NCI-H2029 treated with DMSO at 0.1 percent for 48 hours (cell line): ENCODE data around the gene TTC24.
"Not testable (repeated sequence)": the region's sequence is repeated elsewhere in the genome, so short reads cannot be mapped to it uniquely, and the experiment has no call there.

Experiments used
- DNase-seq: peaks from one replicate; lab custom pipeline; 2025; lab: John Stamatoyannopoulos, UW

The TTC24 gene

DNA sequence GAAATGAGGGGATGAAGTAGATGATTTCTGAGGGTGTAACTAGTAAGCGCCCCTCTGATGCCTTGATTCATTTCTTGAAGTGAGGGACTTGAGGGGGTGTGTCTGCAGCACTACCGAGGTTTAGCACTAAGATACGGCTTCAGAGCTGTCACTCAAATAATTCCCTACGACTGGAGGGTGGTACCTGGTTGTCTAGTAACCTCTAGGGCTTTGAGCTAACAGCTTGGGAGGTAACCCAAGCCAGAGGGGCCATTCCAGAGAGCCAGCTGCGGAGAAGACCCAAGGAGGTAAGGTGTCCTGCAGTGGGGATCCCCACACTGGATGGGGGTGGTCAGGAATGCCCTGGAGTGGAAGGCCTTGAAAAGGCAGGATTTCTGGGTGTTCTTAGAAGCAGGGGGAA is at the start of gene TTC24:
Gene TTC24 (plus strand): TSS at position 252 of the 400 bp plus-strand sequence. CDS start 1,642 bp downstream, outside the sequence.
- DNase-seq = no peak

DNA sequence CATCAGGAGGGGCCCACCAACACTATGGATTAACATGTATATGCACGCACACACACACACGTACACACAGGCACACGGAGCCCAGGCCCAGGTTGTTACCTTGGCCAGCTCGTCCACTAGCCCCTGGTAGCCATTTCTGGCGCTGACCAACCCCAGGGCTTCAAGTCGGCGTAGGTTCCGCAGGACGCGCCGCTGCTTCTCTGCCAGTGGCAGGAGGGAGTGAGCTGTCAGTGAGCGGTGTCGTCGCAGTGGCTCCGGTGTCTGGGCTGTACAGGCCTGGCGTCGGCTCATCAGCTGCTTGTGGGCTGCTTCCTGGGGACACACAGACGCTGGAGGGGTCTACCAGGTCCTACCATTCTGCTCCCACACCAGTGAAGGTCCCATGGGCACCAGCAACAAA is 49.5 kb upstream of the TTC24 start:
- no peak for DNase-seq

DNA sequence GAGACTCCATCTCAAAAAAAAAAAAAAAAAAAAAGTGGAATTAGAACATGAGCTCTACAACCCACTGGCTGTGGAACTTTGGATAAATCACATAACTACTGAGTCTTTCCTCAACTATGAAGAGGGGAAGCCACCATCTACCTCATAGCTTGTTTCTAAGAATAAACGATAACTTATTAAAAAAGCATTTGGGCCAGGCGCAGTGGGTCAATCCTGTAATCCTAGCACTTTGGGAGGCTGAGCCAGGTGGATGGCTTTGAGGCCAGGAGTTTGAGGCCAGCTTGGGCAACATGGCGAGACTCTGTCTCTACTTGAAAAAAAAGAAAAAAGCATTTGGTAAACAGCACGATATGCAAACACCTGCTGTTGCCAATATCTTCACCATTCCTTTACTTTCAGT is 47.1 kb upstream of the TTC24 start:
- no peak for DNase-seq

DNA sequence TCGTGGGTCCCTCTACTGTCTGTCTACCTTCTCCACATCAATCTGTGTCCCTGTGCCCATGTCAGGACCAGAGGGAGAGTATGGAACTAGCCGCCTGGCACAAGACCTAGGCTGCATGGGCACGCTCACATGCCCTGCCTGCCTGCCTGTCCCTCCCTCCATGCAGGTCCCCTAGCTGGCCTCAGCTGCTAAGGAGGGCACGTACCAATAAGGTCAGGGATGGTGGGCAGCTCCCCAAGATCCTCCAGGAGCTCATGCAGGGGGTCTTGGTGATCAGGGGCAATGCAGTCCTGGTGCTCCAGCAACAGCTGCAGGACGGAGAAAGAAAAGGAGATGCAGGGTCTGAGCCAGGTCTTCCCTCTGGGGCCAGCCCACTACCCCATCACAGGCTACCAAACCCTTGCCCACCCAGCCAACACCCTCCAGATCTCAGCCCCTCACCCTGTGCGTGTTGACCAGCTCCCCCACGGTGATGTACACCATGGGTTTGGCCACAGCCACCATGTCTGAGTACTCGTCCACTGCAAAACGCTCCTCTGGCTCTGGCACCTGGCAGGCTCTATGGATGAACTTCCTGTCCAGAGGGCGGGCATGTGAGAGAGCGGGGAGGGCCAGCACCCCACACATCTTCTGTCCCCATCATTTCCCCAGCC is 45.8 kb upstream of the TTC24 start:
- no peak for DNase-seq

DNA sequence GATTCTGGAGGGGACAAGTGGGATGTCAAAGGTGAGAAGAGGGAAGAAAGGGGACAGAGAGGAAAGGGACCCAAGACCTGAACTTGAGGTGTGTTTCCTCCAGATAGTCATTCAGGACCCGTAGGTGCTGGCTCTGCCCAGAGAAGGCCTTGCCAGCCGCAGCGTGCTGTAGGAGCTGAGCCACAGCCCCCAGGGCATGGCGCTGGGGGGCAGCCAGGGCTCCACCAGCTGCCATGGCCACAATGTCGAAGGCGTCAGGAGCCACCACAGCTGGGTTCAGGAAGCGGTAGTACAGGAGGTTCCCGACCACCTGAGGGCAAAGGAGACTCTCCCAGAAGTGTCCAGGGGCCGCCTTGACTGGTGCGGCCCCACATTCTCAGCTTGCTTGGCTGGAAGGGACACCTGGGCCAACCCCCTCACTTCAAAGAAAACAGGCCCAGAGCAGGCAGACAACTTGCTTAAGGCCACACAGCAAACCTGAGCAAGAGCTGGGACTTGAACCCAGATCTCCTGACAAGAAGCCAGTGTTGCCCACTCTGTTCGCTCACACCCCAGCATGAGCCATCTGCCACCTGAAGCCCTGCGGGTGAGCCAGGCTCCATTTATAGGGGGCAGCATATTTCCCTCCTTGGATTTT is 45.0 kb upstream of the TTC24 start:
- no peak for DNase-seq

DNA sequence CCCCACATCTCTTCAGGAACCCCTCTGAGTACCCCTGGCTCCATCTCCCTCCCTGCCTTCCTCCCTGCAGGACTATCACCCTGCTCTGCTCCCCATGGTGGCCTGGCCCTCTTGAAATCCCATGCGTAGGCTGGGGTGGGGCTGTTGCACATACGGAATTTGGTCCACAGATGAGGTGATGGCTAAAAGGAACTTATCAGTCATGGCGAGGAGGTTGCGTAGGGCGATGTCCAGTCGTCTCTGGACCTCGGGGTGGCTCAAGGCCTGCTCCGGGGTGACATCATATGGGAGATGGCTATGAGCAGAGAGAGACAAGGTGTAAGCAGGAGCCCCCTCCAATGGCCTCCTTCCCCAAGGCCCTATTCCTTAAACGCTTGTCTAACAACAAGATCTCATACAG is 42.5 kb upstream of the TTC24 start:
- DNase-seq = no peak

DNA sequence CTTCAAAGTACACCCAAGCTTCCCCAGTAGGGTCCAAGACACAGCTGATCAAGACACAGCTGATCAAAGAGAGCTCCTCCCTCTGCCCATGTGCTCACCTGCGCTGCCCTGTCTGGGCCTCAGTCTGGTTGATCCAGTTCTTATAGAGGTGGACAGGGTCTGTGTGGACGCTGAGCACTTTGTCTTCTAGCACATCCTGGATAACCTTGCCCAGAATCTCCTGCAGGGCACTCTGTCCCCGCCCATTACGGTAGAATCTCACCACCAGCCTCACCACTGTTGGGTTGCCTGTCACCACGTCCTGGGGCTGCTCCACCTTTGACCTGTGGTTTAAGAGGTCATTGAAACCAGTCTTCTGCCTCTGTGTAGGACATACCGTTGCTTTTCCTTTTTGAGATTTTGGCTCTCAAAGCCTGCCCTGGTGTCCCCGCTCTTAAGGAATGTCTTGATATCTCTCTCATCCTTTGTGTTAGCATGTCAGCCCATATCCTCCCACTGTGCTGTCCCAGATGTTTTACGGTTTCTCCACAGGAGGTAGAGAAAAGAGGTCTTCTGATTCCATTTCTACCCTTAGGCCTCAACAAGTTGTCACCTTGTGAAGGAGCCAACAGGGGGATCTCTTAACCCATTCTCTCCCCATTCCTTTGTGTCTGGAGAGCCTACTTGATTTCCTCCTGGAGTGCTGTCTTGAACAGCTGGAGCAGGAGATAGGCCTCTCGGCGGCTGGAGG is 40.6 kb upstream of the TTC24 start:
- DNase-seq = no peak

DNA sequence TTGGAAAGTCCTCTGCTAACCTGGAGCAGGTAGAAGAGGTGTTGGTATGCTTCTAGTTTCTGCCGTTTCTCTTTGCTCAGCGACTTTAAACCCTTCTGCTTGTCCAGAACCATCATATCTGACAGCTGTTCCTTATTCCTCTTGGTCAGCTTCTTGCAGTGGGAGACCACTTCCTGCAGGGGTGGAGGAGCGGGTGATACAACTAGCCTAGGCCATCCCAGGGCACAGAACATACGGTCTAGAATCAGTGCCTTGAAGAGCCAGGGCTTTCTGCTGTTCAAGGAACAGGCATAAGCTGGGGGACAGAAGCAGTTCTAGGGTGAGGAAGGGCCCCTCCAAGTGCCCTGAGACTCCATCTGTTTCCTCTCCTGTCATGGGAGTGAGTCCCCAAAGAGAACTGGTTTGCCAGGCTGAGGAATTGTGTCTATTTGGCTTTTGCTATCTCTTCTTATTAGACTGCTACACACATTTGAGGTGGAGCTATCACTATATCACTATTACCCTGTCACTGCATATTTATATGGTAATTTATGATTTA is 39.6 kb upstream of the TTC24 start:
- no peak for DNase-seq

DNA sequence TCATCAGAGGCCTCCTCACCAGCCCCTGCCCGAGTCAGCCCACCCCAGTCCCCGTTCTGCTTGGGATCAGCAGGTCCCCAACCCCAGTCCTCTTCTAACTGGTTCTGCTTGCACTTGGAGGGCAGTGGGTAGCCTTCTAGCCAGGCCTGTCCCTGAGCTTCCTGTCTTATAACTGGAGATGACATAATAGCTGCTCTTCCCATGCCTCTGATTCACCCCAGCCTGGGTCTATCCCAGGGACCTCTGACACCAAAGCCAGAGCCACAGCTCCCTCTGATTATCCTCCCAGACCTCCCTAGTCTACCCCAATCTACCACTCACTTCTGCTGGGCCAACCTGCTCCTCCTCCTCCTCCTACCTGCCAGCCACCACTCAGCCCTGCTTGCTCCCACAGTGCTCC is 38.6 kb upstream of the TTC24 start:
- no peak for DNase-seq

DNA sequence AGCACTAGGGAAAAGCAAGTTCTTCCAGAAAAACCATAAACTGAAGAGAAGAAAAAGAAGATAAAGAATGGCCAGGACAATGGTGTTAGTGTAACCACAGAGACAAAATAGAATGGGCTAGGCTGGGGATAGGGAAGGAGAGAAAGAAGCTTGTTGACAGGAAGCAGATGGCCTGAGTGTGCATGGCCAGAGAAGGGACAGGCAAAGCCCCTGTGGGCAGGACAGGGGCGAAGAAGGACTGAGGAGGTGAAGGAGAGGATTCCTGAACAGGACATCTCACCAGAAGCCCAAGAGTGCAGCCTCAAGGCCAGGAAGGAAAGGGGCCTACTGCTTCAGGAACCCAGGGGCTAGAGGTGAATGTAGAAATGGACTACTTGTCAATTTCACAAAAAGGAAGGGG is 36.5 kb upstream of the TTC24 start:
- no peak for DNase-seq

DNA sequence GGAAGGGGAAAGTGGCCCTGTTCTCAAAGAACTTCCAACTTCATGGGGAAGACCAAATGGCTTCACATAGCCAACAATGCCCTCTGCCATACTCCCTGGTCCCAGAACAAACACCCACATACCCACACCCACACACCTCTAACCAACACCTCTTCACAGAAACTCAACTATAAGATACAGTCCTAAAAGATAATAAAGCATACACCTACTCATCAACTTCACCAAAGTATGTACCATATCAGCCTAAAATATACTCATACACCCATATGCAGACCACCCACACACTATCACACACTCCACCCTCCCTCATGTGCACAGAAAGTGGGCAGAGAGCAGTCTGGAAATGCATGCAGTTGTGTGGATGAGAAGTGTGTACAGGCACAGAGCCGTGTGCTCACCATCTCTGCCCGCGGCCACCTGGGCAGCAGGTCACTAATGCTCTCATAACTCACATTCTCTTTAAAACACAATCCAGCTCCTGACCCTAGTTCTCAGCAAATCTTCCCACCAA is 34.9 kb upstream of the TTC24 start:
- no peak for DNase-seq

DNA sequence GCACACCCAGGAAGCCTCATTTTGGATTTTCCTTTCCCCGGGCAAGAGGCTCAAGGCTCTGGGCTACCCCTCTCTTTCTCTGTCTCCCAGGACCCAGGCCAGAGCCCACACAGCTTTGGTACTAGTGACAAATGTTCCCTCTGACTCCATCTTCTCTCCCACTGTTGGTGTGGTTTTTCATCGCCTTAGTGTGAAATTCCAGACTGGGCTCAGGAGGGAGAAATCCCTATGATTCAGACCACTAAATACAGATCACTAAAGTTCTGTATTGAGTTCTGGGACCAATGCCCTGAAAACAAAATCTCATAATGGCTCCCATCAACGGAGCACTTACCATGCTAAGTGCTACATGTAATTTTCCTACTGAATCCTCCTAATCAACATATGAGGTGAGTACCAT is 33.3 kb upstream of the TTC24 start:
- no peak for DNase-seq

DNA sequence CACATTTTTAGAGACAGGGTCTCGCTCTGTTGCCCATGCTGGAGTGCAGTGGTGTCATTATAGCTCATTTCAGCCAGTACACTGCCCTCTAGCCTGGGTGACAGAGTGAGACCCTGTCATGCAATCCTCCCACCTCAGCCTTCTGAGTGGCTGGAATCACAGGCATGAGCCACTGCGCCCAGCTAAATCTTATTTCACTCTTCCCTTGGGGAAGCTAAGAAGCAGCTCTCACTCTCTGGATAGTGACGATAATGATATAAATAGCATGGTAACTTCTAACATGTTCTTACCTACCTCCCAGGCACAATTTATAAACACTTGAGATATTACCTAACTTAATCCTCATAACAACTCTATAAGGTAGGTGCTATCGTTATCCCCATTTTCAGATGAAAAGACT is 32.1 kb upstream of the TTC24 start:
- no peak for DNase-seq

DNA sequence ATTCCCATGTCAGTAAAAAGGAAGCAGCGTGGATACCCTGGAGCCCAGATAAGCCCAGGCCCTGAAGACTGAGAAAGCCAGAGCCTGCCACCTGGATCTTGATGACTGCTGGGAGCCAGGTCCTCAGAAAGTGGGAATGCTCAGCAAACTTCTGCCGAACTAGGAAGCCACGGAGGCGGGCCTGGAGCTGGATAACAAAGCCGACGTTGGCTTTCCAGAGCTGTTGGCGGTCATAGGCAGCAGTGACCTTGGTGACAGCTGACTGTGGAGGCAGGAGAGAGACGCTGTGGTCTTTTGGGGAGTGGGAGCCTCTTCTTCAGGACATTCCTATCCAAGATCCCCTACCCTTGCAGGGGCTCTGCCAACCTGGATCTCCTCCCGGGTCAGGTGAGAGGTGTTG is 31.5 kb upstream of the TTC24 start:
- no peak for DNase-seq

DNA sequence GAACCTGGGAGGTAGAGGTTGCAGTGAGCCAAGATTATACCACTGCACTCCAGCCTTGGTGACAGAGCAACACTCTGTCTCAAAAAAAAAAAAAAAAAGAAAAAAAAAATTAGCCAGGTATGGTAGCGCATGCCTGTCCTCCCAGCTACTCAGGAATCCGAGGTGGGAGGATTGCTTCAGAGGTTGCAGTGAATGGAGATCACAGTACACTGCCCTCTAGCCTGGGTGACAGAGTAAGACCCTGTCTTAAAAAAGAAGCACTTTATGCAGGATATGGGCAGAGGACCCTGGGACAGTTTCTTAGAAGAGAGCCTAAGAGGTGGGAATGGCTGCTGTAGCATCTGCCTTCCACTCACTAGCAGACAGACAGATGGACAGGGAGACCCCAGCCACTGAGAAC is 30.1 kb upstream of the TTC24 start:
- DNase-seq = no peak

DNA sequence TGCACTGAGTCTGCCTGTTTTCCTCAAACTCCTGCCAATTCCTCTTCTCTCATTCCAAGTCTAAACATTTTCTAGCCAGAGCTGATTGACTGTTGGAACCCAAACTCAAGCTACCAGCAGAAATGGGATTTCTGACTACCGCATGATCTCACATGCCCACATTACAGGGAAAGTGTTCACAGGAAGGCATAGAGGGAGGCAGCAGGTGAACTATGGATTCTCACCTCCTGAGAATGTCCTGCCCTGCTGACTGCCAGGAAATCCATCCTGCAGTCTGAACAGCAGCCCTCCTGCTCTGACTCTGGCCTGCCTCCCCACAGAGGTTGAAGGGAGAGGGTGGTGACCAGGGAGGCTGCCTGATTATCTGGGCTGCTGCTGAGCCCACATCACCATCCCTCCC is 29.7 kb upstream of the TTC24 start:
- no peak for DNase-seq

DNA sequence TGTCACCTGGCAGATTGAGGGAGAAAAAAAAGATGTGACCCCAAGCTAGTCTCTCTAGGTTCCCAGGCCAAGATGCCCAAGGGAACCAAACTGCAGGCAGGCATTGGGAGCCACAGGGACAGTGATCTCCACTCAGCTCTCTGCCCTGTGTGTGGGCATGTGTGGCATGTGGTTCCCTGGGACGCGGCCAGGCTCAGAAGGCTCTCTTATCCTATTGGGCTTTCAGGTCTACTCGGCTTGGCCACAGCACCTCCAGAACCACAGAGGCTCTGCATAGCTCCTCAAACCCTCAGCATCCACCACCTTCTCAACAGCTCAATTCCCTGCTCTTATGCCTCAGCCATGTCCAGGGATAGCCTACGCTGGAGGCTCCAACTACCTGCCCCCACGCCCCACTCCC is 29.2 kb upstream of the TTC24 start:
- DNase-seq = no peak

DNA sequence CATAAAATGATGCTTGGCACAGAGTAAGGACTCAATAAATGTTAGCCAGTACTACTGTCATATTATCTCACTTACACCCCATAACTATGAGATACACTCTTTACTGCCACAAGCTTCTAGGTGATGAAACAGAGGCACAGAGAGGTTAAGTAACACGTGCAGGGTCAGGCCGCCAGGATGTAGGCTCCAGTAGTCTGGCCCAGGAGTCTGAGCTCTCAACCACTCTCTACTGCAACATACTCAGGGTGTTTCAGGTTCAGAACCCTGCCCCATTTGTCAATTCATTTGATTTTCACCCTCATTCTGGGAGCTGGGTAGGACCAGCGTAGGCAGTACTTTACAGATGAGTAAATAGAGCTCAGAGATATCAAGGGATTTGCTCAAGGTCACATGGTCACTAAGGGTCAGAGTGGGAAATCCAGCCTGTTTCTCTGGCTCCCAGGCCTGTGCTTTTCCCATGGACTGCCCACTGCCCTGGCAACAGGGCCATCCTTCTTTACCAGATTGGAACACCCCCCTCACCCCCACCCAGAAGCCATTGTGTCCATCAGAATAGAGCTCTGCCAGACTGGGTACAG is 28.4 kb upstream of the TTC24 start:
- DNase-seq = no peak

DNA sequence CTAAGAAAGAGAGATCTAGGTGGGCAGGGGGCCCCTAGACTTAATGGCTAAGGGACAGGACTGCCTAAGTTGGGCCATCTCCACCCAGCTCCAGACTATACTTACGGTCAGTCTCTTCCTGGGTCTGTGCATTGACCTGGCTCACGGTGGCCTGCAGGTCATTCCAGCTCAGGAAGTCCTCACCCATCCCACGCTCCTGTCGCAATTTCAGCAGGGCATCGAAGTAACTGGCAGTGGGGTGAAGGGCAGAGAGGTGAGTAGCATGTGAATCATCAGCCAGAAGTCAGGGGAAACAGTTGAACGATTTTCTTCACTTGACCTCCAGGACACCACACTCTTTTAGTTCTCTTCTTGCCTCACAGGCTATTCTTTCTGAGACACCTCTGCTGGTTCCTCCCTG is 27.7 kb upstream of the TTC24 start:
- DNase-seq = no peak

DNA sequence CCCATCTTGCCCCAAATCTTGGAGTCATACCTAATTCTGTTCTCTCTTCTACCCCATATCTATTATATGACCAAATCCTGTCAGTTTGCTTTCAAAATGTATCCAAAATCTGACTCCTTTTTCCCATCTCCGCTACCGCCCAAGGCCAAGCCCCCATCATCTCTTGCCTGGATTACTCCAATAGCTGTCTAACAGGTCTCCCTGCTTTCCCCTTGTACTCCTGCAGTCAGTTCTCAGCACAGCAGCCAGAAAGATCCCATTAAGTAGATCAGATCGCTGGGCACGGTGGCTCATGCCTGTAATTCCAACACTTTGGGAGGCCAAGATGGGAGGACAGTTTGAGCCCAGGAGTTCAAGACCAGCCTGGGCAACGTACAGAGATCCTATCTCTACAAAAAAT is 27.0 kb upstream of the TTC24 start:
- no peak for DNase-seq

DNA sequence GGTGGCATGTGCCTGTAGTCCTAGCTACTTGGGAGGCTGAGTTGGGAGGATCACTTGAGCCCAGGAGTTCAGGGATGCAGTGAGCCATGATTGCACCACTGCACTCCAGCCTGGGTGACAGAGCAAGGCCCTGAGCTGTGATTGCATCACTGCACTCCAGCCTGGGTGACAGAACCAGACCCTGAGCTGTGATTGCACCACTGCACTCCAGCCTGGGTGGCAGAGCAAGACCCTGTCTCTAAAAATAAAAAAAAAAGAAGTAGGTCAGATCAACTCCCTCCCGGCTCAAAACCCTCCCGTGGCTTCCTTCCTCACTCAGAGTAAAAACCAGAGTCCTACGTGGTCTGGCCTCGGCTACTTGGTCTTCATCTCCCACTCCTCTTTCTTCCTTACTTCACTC is 26.6 kb upstream of the TTC24 start:
- not testable (repeated sequence) for DNase-seq

DNA sequence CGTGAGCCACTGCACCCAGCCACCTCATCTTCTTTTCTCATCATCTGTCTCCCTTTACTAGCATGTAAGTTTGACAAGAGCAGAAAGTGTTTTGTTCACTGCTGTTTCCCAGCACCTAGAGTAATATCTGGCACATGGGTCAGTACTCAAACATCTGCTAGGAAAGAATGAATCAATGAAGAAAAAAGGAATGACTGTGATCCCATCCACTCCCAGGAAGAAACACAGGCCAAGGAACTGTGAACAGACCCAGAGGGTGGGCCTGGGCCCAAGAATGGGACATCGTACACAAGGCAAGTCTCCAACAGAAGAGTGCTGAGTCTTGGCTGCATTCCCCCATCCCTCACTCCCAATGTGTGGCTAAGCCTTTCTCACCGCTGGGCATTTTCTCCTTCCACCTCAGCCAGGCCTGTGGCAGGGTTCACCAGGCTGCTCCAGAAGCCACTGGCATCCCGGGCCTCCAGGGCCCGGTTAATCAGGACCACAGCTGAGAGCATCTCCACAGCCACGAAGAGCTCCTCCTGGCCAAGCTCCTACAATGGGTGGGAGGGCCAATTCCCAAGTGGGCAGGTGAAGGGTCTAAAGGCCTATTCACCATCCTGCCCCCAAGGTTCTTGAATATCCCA is 25.6 kb upstream of the TTC24 start:
- DNase-seq = no peak
